Retina (tissue), 1 donor: ENCODE measurements around the gene ATP2C2.
"Not testable (repeated sequence)": the region's sequence is repeated elsewhere in the genome, so short reads cannot be mapped to it uniquely, and the experiment has no call there.

Experiments used
- DNase-seq: peaks from one replicate; pipeline ENCODE4 v3.0.0-alpha.2; 2016

ATP2C2 gene

GRCh38 chr16:84341528-84342295, 26.6 kb upstream of the ATP2C2 start:
- no peak for DNase-seq

DNA sequence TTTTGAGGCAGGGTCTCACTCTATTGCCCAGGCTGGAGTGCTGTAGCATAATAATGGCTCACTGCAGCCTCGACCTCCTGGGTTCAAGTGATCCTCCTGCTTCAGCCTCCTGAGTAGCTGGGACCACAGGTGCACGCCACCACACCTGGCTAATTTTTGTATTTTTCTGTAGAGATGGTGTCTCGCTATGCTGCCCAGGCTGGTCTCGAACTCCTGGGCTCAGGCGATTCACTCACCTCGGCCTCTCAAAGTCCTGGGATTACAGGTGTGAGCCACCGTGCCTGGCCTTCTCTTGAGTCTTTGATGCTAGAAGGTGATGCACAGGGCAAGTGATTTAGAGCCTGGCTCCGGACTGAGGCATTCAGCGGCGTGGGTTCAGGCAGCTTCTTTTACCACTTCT, 24.5 kb upstream of the ATP2C2 start:
- not testable (repeated sequence) for DNase-seq

DNA sequence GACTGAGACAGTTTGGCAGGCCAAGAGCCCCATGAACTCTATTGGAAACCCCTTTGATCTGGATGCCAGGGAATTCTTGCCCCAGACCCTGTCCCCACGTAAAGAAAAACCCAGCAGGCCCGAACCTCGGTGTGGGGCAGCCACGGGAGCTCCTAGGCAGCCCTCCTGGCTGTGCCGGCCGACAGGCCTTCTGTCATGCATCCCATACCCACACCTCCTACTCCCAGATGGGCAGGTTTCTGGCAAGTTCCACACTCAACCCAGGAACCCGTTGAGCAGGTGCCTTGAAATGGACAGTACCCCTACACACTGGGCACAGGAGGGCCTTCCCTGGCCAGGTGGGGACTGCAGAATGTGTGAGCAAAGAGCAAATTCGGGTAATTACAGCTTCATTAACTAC, 23.6 kb upstream of the ATP2C2 start:
- no peak for DNase-seq

- DNase-seq, result no peak
Observed at GRCh38 chr16:84347161-84347560, 21.2 kb upstream of the ATP2C2 start.

- DNase-seq, result no peak
Observed at GRCh38 chr16:84348386-84348888, 19.9 kb upstream of the ATP2C2 start.

GRCh38 chr16:84349862-84350684, 18.3 kb upstream of the ATP2C2 start:
- DNase-seq, result no peak

DNA sequence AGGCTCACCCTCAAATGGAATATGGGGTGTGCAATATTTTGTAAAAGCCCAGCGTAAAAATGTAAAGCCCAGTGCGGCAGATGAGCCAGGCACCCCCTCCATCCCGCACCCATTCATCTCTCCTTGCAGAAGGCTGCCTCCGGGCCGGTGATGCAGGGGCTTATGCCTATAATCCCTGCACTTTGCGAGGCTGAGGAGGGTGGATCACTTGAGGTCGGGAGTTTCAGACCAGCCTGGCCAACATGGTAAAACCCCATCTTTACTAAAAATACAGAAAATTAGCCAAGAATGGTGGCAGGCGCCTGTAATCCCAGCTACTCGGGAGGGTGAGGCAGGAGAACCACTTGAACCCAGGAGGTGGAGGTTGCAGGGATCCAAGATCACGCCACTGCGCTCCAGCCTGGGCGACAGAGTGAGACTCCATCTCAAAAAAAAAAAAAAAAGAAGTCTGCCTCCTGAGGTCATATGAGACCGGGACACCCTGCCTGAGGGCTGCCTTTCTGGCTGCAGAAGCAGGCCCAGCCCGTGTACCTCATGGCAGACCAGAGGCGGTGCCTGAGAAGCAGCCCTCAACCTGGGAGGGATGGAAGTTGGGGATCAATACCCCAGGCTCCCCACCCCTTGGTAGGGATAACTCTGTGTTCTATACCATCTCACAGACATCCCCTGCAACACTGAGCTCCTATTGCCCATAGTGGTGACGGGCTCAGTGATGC, 17.5 kb upstream of the ATP2C2 start:
- no peak for DNase-seq

- no peak for DNase-seq
Observed at GRCh38 chr16:84351630-84352029, 16.7 kb upstream of the ATP2C2 start.

DNA sequence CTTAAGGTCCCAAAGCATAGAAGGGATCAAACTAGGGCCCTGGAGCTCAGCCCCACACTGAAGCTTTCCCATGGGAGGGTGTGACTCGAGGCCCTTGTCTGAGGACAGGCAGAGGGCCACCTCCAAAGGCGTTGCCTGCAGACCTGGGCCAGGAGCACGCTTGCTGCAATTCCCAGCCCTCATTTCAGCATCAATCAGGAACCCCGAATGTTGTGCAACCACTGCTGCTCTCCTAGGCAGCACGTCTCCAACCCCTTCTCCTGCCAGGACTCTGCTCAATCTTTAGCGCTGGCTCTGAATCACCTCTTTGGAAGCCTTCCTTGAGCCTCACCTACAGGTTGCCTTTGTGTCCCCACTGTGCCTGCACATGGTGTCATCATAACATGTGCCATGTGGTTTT, 14.0 kb upstream of the ATP2C2 start:
- no peak for DNase-seq

GRCh38 chr16:84355149-84355548, 13.2 kb upstream of the ATP2C2 start:
- DNase-seq, result no peak

DNA sequence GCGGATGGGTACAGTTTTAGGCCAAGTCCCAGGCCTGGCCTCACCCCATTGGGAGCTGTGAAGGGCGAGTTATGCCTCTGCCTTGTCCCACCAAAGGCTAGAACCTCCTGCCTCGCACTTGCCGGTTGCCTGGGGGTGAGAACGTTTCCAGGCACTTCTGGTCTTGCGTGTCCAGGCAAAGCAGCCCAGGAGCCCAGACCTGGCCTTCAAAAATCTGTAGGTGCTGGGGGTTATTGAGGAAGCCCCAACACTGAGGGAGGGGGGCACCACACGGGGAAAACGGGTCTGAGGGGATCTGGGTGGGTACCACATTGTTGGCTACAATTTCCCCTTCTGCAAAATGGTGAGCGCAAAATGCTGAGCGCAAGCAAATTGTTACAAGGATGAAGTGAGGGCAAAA, 12.2 kb upstream of the ATP2C2 start:
- no peak for DNase-seq

DNA sequence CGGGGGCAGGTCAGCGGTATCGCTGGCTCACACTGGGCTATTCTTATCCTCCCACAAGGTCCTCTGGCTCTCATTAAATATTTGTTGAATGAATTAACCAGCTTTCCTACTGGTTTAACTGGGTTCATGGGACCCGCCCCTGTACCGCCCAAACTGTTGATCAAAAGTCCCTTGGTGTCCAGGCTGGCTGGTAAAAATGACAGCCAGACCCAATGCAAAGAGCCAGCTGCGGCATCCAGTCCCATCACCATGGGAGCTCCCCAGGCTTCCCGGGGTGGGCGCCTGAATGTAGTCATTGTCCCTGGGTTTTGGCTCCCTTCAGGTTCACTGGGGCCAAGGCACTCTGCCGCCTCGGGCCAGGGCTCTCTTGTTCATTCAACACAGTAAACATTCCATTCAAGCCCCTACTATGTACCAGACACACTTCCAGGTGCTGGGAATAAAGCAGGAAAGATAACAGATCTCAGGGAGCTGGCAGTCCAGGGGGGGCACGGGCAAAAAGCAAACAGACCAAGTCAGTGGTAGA, 11.7 kb upstream of the ATP2C2 start:
- DNase-seq, result no peak

DNA sequence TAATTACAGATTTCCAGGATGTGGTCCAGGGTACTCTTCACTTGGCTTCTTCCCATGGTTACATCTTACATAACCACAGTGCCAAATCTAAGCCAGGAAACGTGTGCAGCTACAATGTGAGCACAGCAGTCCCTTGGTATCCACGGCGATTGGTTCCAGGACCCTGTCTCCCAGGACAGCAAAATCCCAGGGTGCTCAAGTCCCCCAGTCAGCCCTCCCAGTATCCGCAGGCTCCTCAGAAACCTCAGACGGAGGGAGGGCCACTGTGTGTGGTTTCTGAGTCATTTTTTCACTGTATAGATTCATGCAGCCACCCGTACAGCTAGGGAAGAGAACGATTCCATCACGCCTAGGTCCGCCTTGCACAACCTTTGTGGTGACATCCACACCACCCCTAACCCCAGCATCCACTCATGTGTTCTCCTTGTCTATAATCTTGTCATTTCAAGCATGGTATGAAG, 11.1 kb upstream of the ATP2C2 start:
- DNase-seq, result no peak

DNA sequence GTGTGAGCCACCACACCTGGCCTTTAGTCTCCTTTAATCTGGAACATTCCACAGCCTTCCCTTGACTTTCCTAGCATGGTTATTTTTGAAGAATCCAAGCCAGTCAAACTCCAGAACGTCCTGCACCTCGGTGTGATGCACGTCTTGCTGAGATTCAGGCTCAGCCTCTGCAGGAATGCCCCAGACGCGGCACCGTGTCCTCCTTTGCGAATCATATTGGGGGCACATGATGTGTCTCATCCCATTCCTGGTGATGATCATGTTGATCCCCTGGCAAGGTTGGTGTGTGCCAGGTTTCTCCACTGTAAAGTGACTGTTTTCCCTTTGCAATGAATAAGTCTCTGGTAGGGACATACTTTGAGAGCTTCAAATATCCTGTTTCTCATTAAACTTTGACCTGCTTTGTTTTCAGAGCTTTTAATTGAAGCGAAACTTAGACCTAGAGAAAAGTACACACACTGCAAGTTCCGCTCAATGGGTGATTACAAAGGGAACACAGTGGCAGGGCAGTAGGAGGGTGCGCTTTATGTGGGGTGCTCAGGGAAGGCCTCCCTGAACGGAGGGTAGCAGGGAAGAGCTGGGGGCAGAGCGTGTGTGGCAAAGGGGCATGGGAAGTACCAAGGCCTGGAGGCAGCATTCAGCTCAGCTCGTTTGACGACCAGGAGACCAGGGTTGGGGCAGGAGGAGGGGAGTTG, 9.6 kb upstream of the ATP2C2 start:
- no peak for DNase-seq

GRCh38 chr16:84359326-84359725, 9.0 kb upstream of the ATP2C2 start:
- no peak for DNase-seq

DNA sequence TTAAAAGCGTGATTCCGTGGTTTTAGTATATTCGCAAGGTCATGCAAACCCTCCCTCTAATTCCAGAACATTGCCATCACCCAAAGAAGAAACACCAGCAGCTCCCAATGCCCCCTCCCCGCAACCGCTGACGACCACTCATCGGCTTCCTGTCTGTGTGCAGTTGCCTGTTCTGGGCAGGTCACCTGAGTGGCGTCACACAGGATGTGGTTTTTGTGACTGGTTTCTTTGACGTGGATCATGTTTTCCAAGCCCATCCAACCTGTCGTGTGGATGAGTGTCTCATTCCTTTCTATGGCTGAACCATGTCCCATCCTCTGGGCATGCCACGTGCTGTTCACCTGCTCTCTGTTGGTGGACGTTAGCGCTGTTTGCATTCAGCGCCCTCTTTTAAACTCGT, 8.2 kb upstream of the ATP2C2 start:
- DNase-seq, result no peak

DNA sequence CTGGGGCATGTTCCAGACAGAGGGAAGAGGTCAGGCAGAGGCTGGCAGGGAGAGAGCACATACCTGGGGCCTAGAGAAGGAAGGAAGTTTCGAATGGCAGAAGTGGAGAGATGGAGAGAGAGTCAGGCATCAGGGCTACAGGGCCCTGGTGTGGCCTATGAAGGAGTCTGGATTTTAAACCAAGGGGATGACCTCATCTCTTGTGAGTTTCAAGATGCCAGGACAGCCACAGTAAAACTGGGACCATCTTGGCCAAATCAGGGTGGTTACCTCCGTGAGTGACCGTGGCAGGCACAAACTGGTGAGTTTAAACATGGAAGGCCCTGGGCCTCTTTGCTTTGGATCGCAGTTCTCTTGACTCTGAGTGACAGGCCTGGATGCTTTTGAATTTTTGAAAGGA, 7.6 kb upstream of the ATP2C2 start:
- DNase-seq, result no peak

DNA sequence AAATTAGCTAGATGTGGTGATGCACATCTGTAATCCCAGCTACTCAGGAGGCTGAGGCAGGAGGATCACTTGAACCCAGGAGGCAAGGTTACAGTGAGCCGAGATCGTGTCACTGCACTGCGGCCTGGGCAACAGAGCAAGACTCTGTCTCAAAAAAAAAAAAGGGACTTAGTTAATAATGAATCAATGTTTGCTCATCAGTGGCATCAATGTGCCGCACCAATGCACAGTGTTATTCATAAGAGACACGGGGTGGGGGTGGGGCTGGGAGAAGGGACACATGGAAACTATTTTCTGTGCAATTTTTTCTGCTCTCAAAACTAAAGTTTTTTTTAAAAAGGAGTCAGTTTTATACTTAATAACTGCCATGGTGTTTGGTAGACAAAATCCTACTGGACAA, 6.8 kb upstream of the ATP2C2 start:
- no peak for DNase-seq

DNA sequence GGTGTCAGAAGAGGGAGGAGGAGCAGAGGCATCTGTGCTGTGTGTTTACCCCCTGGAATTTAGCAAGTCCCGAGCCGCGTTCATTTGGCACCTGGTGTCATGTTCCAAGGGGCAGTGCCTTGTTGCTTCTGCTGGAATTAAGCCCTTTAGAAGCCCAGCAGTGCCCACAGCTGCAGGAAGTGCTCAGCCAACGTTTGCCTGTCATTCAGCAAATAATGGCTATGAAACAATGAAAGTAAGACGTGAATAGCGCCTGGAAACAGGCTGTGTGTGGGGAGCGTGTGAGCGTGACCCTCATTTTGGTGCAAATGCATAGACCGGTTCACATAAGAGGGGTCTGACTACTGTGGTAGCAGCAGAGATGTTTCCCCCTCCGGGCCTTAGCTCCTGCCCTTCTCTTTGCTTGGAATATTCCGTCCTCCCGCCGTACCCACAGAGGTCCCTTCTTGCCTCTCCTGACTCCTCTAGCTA, 5.8 kb upstream of the ATP2C2 start:
- peak; percentile 52 for DNase-seq

DNA sequence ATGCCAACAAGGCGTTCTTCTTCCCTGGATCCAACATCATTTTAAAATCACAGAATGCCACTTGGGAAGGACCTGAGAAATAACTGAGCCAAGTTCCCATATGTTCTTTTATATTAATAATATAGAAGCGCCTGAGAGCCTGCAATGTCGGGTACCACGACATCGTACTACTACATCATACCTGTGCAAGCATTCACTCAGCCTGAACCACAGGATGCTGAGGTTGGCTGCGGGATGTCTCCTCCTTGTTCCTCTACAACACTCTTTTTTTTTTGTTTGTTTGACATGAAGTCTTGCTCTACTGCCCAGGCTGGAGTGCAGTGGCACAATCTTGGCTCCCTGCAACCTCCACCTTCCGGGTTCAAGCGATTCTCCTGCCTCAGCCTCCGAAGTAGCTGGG, 2.1 kb upstream of the ATP2C2 start:
- DNase-seq, result no peak

GRCh38 chr16:84367297-84367680, 1.0 kb upstream of the ATP2C2 start:
- DNase-seq, result no peak

- peak; percentile 39 for DNase-seq
Observed at GRCh38 chr16:84367750-84368307, 509 bp upstream of the ATP2C2 start.
